ENCODE data around the gene DUSP15. TPM values are rescaled to one million over a fixed set of nuclear protein-coding genes. Genes with fewer than 3 reads are reported as not detected.

Gene DUSP15
- total and polyA plus RNA-seq, 2 of the 4 experiments (the other 2 are of a cell fraction), result not detected

GRCh38 chr20:31890646-31891045 lies 20.3 kb upstream of the DUSP15 start:
- in situ Hi-C loops (cut with MboI; ENCODE audit: low sequenced_read_pairs) (no loop called here), dilution Hi-C loops (cut with HindIII; ENCODE audit: low sequenced_read_pairs, unreplicated experiment) (no loop called here), intact Hi-C loops (cut with micrococcal nuclease) (no loop called here)
- Histone ChIP-seq H3K9me1 (ENCODE audit: insufficient read depth, low read length) (no peaks in the 10 kb centered on the region), H3K27ac (ENCODE audit: insufficient read depth, low read length) (no peak overlapping the region), H2BK15ac (ENCODE audit: low read depth, low read length) (no peak overlapping the region), H3K36me3 (ENCODE audit: control insufficient read depth, insufficient read depth, low read length) (no peaks in the 10 kb centered on the region), H4K91ac (ENCODE audit: insufficient read depth, low read depth, low read length) (no peak overlapping the region), H2AFZ (replicated peaks; ENCODE audit: low read length, poor library complexity) (no peak overlapping the region), H2AK9ac (replicated peaks; ENCODE audit: low read depth, low read length, poor library complexity) (no peak overlapping the region), H3K27me3 (ENCODE audit: control insufficient read depth, insufficient read depth, low read length) (peaks cover 16% of the 10 kb centered on the region), H2BK20ac (ENCODE audit: low read depth, low read length) (no peak overlapping the region), H4K5ac (ENCODE audit: low read depth, low read length) (no peak overlapping the region), H2BK5ac (ENCODE audit: low read depth, low read length, poor library complexity, severe bottlenecking) (no peak overlapping the region), H3K18ac (ENCODE audit: low read depth, low read length) (no peak overlapping the region), H4K20me1 (ENCODE audit: insufficient read depth, low read length) (no peaks in the 10 kb centered on the region), H3K79me1 (ENCODE audit: low read depth in 1 of 2, low read length in 2 of 2) (no peaks in the 10 kb centered on the region), H3K23ac (ENCODE audit: low read depth, low read length) (no peak overlapping the region), H3K14ac (replicated peaks; ENCODE audit: low read depth, low read length) (no peak overlapping the region), H3K56ac (ENCODE audit: extremely low read depth, insufficient read depth, low read length) (no peak overlapping the region), H3K4me1 (ENCODE audit: control insufficient read depth, insufficient read depth, low read length) (no peaks in the 10 kb centered on the region), H3K4me2 (ENCODE audit: low read depth, low read length) (no peak overlapping the region), H3K9ac (ENCODE audit: low read depth, low read length) (no peak overlapping the region), H3K4me3 (ENCODE audit: insufficient read depth, low read depth, low read length) (no peak overlapping the region), H3K4ac (ENCODE audit: low read depth, low read length) (no peak overlapping the region), H4K8ac (ENCODE audit: low read depth in 2 of 2, low read length in 2 of 2) (no peak overlapping the region), H2AK5ac (ENCODE audit: low read depth, low read length) (no peak overlapping the region), H3K9me3 (ENCODE audit: control insufficient read depth, insufficient read depth, low read length) (no peaks in the 10 kb centered on the region), H2BK120ac (ENCODE audit: low read depth, low read length) (no peak overlapping the region)
- BruUV-seq (replicated peaks), result no TSS peak
- no peak for ATAC-seq (ENCODE audit: low read depth)
- ChIA-PET POLR2A (ENCODE audit: unreplicated experiment) (no interaction called here), CTCF (no interaction called here)
- no peak for TF ChIP-seq MAFK (IDR thresholded peaks at IDR 0.05; ENCODE audit: low read depth, low read length)
- no peak for TF ChIP-seq NFE2L2 (IDR thresholded peaks at IDR 0.05; ENCODE audit: low read depth, low read length)
- WGBS, 2 experiments (ENCODE audit: extremely low coverage in 2 of 2, insufficient read length in 1 of 2), result no CpG with 5 or more reads among the region's 8 CpGs
- DNase-seq, result no peak
